Endometrial microvascular endothelial cells (primary cell): ENCODE data around the gene WDTC1. TPM values are rescaled to one million over a fixed set of nuclear protein-coding genes. Genes with fewer than 3 reads are reported as not detected.

Experiments used
- in situ Hi-C: cut with HindIII; loops from 2 replicates; pipeline ENCODE4 v1.10.0; 2017; ENCODE audit warnings: low sequenced_read_pairs, low pct_unique_long_range_greater_than_20kb; ENCODE audit errors: inconsistent ontology term
- total RNA-seq: library from RNA; depleted of rRNA; stranded (reverse); fragments of >200 nt; gene quantifications from one replicate; pipeline ENCODE4 v1.2.3, GENCODE V29; 2015; ENCODE audit errors: inconsistent ontology term

The WDTC1 gene
- total RNA-seq, 1 donor from 2014 or later: 25.2 TPM

- in situ Hi-C loops: no loop called here
Observed at GRCh38 chr1:27298632-27299384, 64.4 kb downstream of the WDTC1 start.

- in situ Hi-C loops: no loop called here
Observed at GRCh38 chr1:27299385-27300271, 65.2 kb downstream of the WDTC1 start.

GRCh38 chr1:27300341-27301051, 66.1 kb downstream of the WDTC1 start:
- in situ Hi-C loops: no loop called here

GRCh38 chr1:27301052-27301422, 66.6 kb downstream of the WDTC1 start:
- in situ Hi-C loops: no loop called here

- in situ Hi-C loops: no loop called here
Observed at GRCh38 chr1:27301582-27302199, 67.3 kb downstream of the WDTC1 start.

GRCh38 chr1:27302612-27303011, 68.2 kb downstream of the WDTC1 start:
- in situ Hi-C loops: no loop called here

GRCh38 chr1:27303509-27303908, 69.1 kb downstream of the WDTC1 start:
- in situ Hi-C loops: no loop called here

GRCh38 chr1:27306071-27306470, 71.6 kb downstream of the WDTC1 start:
- in situ Hi-C loops: no loop called here

- in situ Hi-C loops: no loop called here
Observed at GRCh38 chr1:27306892-27307761, 72.7 kb downstream of the WDTC1 start.

GRCh38 chr1:27307874-27308598, 73.6 kb downstream of the WDTC1 start:
- in situ Hi-C loops: no loop called here

- in situ Hi-C loops: no loop called here
Observed at GRCh38 chr1:27314169-27314568, 79.7 kb downstream of the WDTC1 start.

GRCh38 chr1:27314737-27315136, 80.3 kb downstream of the WDTC1 start:
- in situ Hi-C loops: no loop called here

- in situ Hi-C loops: no loop called here
Observed at GRCh38 chr1:27316860-27317259, 82.4 kb downstream of the WDTC1 start.

- in situ Hi-C loops: no loop called here
Observed at GRCh38 chr1:27318136-27318535, 83.7 kb downstream of the WDTC1 start.

- in situ Hi-C loops: no loop called here
Observed at GRCh38 chr1:27318596-27318995, 84.2 kb downstream of the WDTC1 start.

GRCh38 chr1:27321813-27322568, 87.6 kb downstream of the WDTC1 start, which contains the start of gene TMEM222:
TMEM222 (plus strand) TSS chr1:27322163; CDS start chr1:27322198, 35 bp downstream.
- in situ Hi-C loops: no loop called here
